ENCODE data around the gene EEF2K. TPM values are rescaled to one million over a fixed set of nuclear protein-coding genes. Genes with fewer than 3 reads are reported as not detected.

The EEF2K gene
- total RNA-seq, 2 donors from 2014 or later: 23.6 to 25.1 TPM

DNA sequence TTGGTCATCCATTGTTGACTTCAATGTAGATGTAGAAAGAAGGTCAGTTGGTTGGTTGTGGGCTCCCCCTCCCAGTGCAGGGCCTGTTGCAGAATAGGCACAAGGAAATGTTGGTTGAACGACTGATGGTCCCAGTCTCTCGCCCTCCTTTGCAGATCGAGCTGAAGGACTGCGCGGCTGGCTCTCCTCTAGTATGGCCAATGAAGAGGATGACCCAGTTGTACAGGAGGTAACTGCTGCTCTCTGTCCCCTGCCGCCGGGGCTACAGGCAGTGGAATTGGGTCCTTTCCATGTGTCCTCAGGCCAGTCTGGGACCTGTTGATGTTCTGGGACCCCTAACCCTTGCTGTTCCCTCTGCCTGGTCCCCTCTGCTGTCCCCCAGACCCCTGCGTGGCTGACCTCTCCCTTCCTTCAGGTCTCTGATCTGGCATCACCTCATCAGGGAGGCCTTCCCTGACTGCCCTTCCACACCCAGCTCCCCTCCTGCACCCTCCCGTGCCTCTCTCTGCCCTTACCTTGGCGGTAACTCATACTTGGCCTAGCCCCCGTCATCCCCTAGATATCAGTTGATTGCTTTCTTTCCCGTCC, 96.8 kb downstream of the EEF2K start:
- DNase-seq: no peak
- Histone ChIP-seq H3K4me1 (peaks cover 27% of the 10 kb centered on the region), H3K27me3 (no peaks in the 10 kb centered on the region), H3K4me3 (no peak overlapping the region), H3K36me3 (replicated peaks in 1 of 2; ENCODE audit: insufficient read depth in 1 of 2, low read depth in 2 of 2) (peaks cover 0 to 15% of the 10 kb centered on the region in 2 donors), H3K27ac (no peak overlapping the region), H3K9me3 (no peaks in the 10 kb centered on the region)
- intact Hi-C loops (cut with DNase I): loop anchor here (10.0 kb wide), 2 partner anchors 98 to 298 kb away; partner anchors contain the start of genes EEF2K, MOSMO and PDZD9
- no peak for TF ChIP-seq CTCF (IDR thresholded peaks at IDR 0.05)
- TF ChIP-seq POLR2A (IDR thresholded peaks at IDR 0.05): no peak
- no peak for ATAC-seq
- 90 to 91% methylated on average over 11 to 12 of the region's 12 CpGs for WGBS, 2 donors

DNA sequence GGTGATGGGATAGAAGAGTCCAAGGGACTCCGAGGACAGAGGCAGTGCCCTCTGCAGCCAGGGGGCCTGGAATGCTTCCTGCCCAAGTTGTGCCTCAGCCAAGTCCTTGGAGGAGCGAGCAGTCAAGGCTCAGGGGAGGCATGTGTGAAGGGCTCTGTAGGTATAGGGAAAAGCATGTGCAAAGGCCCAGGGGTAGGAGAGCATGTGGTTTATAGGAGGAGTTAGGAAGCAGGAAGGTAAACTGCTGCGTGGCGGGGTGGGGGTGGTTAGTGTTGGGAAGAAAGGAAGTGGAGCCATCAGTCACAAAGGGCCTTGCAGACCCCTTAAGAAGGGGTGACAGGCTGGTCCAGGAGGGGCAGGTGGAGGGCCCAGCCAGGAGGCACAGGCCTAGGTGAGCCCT, 98.3 kb downstream of the EEF2K start:
- ATAC-seq (no peak), DNase-seq (no peak)
- H3K27me3 ChIP-seq: no peaks in the 10 kb centered on the region
- no peaks in the 10 kb centered on the region for H3K9me3 ChIP-seq
- no peak overlapping the region for H3K27ac ChIP-seq
- no peak overlapping the region for H3K4me3 ChIP-seq
- TF ChIP-seq CTCF (IDR thresholded peaks at IDR 0.05): no peak
- intact Hi-C loops (cut with DNase I): loop anchor here (10.0 kb wide), 2 partner anchors 100 to 300 kb away; partner anchors contain the start of genes EEF2K, MOSMO and PDZD9
- peaks cover 15% of the 10 kb centered on the region for H3K4me1 ChIP-seq
- peaks cover 0 to 23% of the 10 kb centered on the region in 2 donors for H3K36me3 ChIP-seq (replicated peaks in 1 of 2; ENCODE audit: insufficient read depth in 1 of 2, low read depth in 2 of 2)
- WGBS, 2 donors: 86 to 95% methylated on average over 4 of the region's 4 CpGs

- no peak for ATAC-seq
- H3K4me3 ChIP-seq: no peak overlapping the region
- H3K27ac ChIP-seq: no peak overlapping the region
- no peak for DNase-seq
- TF ChIP-seq CTCF (IDR thresholded peaks at IDR 0.05) (no peak), POLR2A (IDR thresholded peaks at IDR 0.05) (no peak)
- WGBS, 2 donors: 85 to 100% methylated on average over 1 to 8 of the region's 9 CpGs
- H3K36me3 ChIP-seq (replicated peaks in 1 of 2; ENCODE audit: insufficient read depth in 1 of 2, low read depth in 2 of 2): peaks cover 0 to 28% of the 10 kb centered on the region in 2 donors
- no peaks in the 10 kb centered on the region for H3K27me3 ChIP-seq
- intact Hi-C loops (cut with DNase I): loop anchor here (10.0 kb wide), 2 partner anchors 102 to 302 kb away; partner anchors contain the start of genes EEF2K, MOSMO and PDZD9
- H3K9me3 ChIP-seq: no peaks in the 10 kb centered on the region
- no peaks in the 10 kb centered on the region for H3K4me1 ChIP-seq
These were observed 100.7 kb downstream of the EEF2K start for GRCh38 chr16:22306788-22307187.

DNA sequence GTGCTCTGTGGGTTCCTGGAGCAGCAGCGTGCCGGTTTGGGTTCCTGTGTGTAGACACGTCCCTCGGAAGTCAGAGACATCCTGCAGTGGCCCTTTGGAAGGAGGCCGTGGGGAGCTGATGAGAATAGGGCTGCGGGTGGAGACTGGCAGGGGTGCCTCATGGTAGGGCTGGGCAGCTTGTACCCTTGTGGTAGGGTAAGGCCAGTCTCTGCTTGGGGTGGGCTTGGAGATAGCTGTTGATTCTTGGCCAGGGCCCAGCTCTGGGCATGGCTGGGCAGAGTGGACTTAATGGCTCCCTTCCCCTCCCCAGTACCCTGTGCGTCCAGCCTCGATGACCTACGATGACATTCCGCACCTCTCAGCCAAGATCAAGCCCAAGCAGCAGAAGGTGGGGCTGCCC, 101.8 kb downstream of the EEF2K start:
- DNase-seq (no peak), ATAC-seq (no peak)
- Histone ChIP-seq H3K9me3 (no peaks in the 10 kb centered on the region), H3K4me1 (no peaks in the 10 kb centered on the region), H3K27ac (no peak overlapping the region), H3K36me3 (replicated peaks in 1 of 2; ENCODE audit: insufficient read depth in 1 of 2, low read depth in 2 of 2) (peaks cover 0 to 31% of the 10 kb centered on the region in 2 donors), H3K27me3 (no peaks in the 10 kb centered on the region), H3K4me3 (no peak overlapping the region)
- intact Hi-C loops (cut with DNase I): loop anchor here (10.0 kb wide), 2 partner anchors 103 to 303 kb away; partner anchors contain the start of genes EEF2K, MOSMO and PDZD9
- WGBS, 2 donors: 93 to 94% methylated on average over 10 of the region's 10 CpGs
- TF ChIP-seq CTCF (IDR thresholded peaks at IDR 0.05) (no peak), POLR2A (IDR thresholded peaks at IDR 0.05) (no peak)

Measured in body of pancreas (tissue), 4 donors.